ENCODE data around the gene MRPL43. TPM values are rescaled to one million over a fixed set of nuclear protein-coding genes. Genes with fewer than 3 reads are reported as not detected.

Gene MRPL43
- total and polyA plus RNA-seq, 10 of the 15 experiments (the other 5 are each of a cell fraction or from before 2014, with no cell fraction given): 16.6 to 108 (median 65.1) TPM

DNA sequence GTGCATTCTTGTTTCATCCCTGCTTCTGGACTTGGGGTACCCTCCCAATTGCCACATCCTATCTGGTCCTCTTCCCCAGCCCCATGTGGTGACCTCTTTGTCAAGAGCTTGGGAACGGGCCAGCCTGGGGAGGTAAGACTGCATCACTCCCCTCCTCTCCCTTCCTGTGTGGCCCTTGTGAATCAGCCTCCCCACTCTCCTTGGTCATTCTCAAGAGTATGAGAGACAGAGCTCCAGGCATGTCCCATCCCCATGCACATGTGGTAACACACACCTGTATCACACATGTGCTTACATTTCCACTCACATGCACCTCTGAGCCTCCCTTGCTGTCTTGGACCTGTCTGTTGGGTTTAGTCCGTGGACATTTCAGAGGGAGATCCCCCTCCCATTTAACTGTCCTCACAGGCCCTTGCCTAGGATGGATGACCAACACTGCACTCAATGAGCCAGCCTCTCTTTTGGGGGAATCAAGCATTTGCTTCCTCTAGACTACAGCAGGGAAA is 2.6 kb downstream of the MRPL43 start:
- FAIRE-seq (no peak), DNase-seq (ENCODE audit: low read depth, low spot score) (no peak), ATAC-seq (no peak)
- SMC1A ChIA-PET (ENCODE audit: uncharacterized antibody, unreplicated experiment): no interaction called here
- no peaks in the 10 kb centered on the region for H4K20me1 ChIP-seq (ENCODE audit: control insufficient read depth, insufficient read depth)
- in situ Hi-C loops (cut with MboI): no loop called here
- no peak overlapping the region for H2AFZ ChIP-seq (ENCODE audit: control insufficient read depth, low read depth, low read length)
- RAD21 ChIA-PET (ENCODE audit: unreplicated experiment): interaction anchor here (2.1 kb wide), 1 partner anchor 13 kb away, joined by 11 read pairs; no protein-coding TSS in a partner anchor
- H3K9me3 ChIP-seq (replicated peaks; ENCODE audit: control insufficient read depth, insufficient read depth, low read length): no peaks in the 10 kb centered on the region
- peaks cover 2 to 4% of the 10 kb centered on the region in 2 experiments; a peak in 2 of 4 replicates for H3K36me3 ChIP-seq (ENCODE audit: control insufficient read depth in 2 of 2, insufficient read depth in 2 of 2, low read length in 1 of 2)
- POLR2A ChIA-PET: interaction anchor here (0.6 to 2.8 kb wide), 7 partner anchors 13 to 939 kb away, joined by 3 to 23 read pairs (median 3); partner anchors contain the start of genes LZTS2, SEMA4G and SLF2
- peaks cover 34% of the 10 kb centered on the region for H3K79me2 ChIP-seq (ENCODE audit: control insufficient read depth, insufficient read depth, low read length)
- no peak overlapping the region for H3K9ac ChIP-seq (ENCODE audit: control insufficient read depth, insufficient read depth, low read length)
- intact Hi-C loops (cut with micrococcal nuclease; ENCODE audit: unreplicated experiment): no loop called here
- CTCF ChIA-PET: interaction anchor here (0.9 to 5.5 kb wide), 5 partner anchors 10 to 449 kb away, joined by 3 to 42 read pairs (median 4); partner anchors contain the start of gene HIF1AN
- no peak for TF ChIP-seq POLR2AphosphoS5 (IDR thresholded peaks at IDR 0.05; ENCODE audit: low read length)
- no peak for TF ChIP-seq BACH1 (IDR thresholded peaks at IDR 0.05; ENCODE audit: borderline replicate concordance)
- no peak for TF ChIP-seq CHD4 (IDR thresholded peaks at IDR 0.05)
- TF ChIP-seq, protein P1, sequence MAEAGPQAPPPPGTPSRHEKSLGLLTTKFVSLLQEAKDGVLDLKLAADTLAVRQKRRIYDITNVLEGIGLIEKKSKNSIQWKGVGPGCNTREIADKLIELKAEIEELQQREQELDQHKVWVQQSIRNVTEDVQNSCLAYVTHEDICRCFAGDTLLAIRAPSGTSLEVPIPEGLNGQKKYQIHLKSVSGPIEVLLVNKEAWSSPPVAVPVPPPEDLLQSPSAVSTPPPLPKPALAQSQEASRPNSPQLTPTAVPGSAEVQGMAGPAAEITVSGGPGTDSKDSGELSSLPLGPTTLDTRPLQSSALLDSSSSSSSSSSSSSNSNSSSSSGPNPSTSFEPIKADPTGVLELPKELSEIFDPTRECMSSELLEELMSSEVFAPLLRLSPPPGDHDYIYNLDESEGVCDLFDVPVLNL (IDR thresholded peaks at IDR 0.05; ENCODE audit: low read depth, low read length): no peak
- TF ChIP-seq SIX5 (IDR thresholded peaks at IDR 0.05; ENCODE audit: low read depth, low read length, severe bottlenecking): no peak
- no peak overlapping the region for H3K4me3 ChIP-seq
- WGBS (ENCODE audit: insufficient coverage, insufficient replicate concordance, low lambda C conversion rate, missing lambda C conversion rate): 66% methylated on average over 2 of the region's 2 CpGs
- no peak overlapping the region for H3K27ac ChIP-seq (ENCODE audit: control insufficient read depth, insufficient read depth)
- no TSS peak for BruUV-seq (replicated peaks)
- H3K4me1 ChIP-seq (ENCODE audit: control insufficient read depth, insufficient read depth, low read length): peaks cover 16% of the 10 kb centered on the region
- no peak overlapping the region for H3K4me2 ChIP-seq (ENCODE audit: control insufficient read depth, insufficient read depth)
- no peaks in the 10 kb centered on the region for H3K27me3 ChIP-seq (replicated peaks in 1 of 2; ENCODE audit: control insufficient read depth in 2 of 2, insufficient read depth in 2 of 2, low read length in 1 of 2)

Data from GM12878 (cell line).